Activated T-helper 17 cell treated with anti-CD3 and anti-CD28 coated beads, Interleukin-2, amount 50 U/mL, for 72 hours (primary cell): ENCODE measurements around the gene CDY1B. TPM values are rescaled to one million over a fixed set of nuclear protein-coding genes. Genes with fewer than 3 reads are reported as not detected.
"Not testable (repeated sequence)": the region's sequence is repeated elsewhere in the genome, so short reads cannot be mapped to it uniquely, and the experiment has no call there.

ENCODE experiments used
- ATAC-seq: fragments of 150-1000 bp; cut with Tn5 transposase; replicated peaks from 2 replicates; pipeline ENCODE4 v1.10.0; 2021; ENCODE audit warnings: mild to moderate bottlenecking, moderate library complexity
- H3K27ac Mint-ChIP-seq: one replicate; pipeline ENCODE4 v1.8.0; 2022; ENCODE audit warnings: mixed read lengths
- H3K27me3 Mint-ChIP-seq: one replicate; pipeline ENCODE4 v1.8.0; 2022; ENCODE audit warnings: mixed read lengths
- H3K36me3 Mint-ChIP-seq: one replicate; pipeline ENCODE4 v1.8.0; 2022; ENCODE audit warnings: low read depth, mild to moderate bottlenecking, mixed read lengths
- H3K4me1 Mint-ChIP-seq: one replicate; pipeline ENCODE4 v1.8.0; 2022; ENCODE audit warnings: mixed read lengths
- H3K4me3 Mint-ChIP-seq: one replicate; pipeline ENCODE4 v1.8.0; 2022; ENCODE audit warnings: mild to moderate bottlenecking, mixed read lengths
- H3K9me3 Mint-ChIP-seq: one replicate; pipeline ENCODE4 v1.8.0; 2022; ENCODE audit warnings: mixed read lengths
- total RNA-seq, 2 donors: library from RNA; stranded (reverse); gene quantifications; one replicate each; pipeline ENCODE4 v1.2.3, GENCODE V29; 2022

CDY1B gene, protein sequence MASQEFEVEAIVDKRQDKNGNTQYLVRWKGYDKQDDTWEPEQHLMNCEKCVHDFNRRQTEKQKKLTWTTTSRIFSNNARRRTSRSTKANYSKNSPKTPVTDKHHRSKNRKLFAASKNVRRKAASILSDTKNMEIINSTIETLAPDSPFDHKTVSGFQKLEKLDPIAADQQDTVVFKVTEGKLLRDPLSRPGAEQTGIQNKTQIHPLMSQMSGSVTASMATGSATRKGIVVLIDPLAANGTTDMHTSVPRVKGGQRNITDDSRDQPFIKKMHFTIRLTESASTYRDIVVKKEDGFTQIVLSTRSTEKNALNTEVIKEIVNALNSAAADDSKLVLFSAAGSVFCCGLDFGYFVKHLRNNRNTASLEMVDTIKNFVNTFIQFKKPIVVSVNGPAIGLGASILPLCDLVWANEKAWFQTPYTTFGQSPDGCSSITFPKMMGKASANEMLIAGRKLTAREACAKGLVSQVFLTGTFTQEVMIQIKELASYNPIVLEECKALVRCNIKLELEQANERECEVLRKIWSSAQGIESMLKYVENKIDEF
- total RNA-seq = not detected

DNA sequence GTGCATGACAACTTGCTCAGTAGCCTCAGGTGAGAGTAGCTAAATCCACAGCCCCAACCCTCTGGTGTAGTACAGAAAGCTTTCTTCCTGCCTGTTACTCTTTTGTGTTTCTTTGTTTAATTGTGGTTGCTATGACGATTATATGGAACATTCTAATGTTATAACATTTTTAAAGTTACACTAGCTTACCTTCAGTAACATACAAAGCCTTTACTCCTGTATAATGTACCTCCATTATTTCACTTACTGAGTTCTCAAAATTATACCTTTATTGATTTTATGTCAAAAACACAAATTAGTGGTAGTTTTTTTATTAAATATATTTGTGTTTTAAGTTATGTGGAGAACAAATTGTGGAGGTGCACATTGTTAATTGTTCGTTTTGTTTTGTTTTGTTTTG is at the start of gene CDY1B:
Gene CDY1B, minus strand, starts transcription at position 101 of the 400 bp plus-strand sequence. CDS start 331 bp downstream, outside the sequence.
- H3K27ac Mint-ChIP-seq, H3K4me1 Mint-ChIP-seq, H3K9me3 Mint-ChIP-seq, H3K4me3 Mint-ChIP-seq, H3K27me3 Mint-ChIP-seq, H3K36me3 Mint-ChIP-seq, ATAC-seq: not testable (repeated sequence)

DNA sequence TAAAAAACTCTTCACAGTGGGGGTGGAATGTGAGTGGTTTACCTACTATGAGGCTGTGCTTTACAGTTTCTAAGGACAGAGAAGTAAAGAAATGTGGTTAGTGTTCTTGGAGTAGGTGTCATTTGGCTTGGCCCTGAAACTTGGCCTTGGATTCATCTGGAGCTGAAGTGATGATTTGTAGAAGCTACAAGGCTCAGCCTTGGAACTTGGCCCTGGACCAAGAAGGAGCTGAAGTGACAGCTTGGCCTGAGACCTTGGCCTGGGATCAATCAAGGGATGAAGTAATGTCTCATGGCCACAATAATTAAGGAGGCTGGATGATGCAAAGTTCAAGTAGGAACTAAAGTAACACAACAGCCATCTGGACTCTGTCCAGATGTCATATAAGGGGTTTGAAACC is 1.7 kb upstream of the CDY1B start:
- not testable (repeated sequence) for H3K27ac Mint-ChIP-seq, H3K27me3 Mint-ChIP-seq, H3K36me3 Mint-ChIP-seq, H3K4me1 Mint-ChIP-seq, H3K9me3 Mint-ChIP-seq, H3K4me3 Mint-ChIP-seq, ATAC-seq

DNA sequence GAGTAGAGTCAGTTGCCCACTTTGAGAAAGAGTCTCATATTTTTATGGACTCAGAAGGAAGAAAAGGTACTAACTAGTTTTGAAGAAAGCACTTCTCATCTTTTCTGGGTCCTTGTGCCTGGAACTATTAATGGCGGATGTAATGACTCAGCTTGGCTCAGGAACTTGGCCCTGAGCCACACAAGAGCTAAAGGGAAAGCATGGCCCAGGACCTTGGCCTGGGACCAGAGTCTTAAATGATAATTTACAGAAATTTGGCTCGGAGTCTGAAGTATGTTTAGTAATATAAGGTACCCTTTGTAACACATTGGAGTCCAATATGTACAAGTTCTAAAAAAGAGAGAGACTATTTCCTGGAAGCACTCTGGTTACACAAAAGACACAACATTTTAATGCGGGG is 4.6 kb downstream of the CDY1B start:
- not testable (repeated sequence) for H3K27ac Mint-ChIP-seq, H3K36me3 Mint-ChIP-seq, H3K4me3 Mint-ChIP-seq, H3K27me3 Mint-ChIP-seq, H3K4me1 Mint-ChIP-seq, ATAC-seq, H3K9me3 Mint-ChIP-seq

DNA sequence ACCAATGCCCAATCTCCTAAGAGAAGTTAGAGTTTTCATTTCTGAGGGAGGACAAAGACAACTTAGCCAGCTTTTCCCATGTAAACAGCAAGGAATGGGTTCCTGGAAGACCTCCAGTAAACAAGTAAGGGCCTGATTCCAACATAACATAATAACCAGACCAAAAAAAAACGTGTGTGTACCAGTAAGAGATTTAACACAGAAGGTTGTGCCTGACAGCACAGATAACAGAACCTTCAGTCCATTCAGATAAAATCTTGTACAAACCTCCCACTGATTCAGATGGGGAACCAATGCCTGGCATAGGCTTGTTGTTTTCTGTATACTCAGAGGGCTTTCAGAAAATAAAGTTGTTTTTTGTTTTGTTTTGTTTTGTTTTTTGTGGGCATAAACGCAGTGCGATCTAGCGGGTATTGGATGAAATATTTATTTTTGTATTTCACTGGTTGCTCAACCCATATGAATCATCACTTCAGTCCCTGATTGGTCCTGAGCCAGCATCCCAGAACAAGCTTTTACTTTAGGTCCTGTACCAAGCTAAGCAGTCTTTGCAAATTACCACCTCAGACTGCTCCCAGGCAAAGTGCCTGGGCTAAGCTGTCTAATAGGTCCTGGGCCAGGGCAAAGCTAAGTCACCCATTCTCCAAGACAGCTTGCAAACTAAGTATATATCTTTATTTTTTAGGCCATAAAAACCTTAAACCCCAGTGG is 8.7 kb downstream of the CDY1B start:
- not testable (repeated sequence) for H3K9me3 Mint-ChIP-seq, H3K27me3 Mint-ChIP-seq

DNA sequence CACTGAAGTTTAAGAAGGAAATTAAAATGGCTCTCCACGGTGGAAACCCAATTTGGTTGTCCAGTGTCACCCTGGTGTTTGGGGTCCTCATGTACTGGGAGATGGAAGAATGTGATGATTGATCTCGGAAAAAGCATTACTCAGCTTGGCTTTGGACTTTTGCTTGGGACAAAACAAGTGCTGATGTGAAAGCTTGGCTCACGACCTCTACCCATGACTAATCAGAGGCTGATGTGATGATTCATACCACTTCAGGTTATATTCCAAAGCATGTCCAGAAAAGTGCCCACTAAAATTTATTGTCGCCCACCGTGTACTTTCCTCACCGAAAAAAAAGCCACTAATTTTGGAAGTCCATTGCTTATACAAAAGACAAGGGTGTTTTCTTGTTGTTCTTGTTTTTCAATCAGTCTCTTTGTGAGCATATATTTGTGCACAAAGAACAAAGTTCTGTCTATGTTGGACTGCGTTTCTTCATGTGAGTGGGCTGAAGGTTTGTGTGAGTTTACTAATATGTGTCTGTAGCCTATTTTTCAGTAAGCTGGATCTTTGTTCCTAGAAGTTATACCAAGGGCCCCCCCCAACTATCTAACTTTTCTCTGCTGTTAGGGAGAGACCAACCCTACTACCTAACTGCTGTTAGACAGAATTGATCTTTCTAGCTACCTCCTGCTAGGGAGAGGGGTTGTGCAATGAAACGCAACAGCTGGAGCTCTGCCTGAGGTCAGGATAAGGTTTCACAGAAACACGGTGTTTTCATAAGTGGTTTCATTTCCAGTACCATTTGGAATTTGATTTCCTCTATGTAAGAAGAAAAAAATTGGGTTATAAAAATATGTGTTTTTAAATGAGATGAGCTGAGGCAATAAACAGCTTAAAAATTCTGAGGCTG is 21.4 kb downstream of the CDY1B start:
- not testable (repeated sequence) for ATAC-seq

More for the DNA sequence above, 8.7 kb downstream of the CDY1B start:
- H3K4me1 Mint-ChIP-seq, H3K4me3 Mint-ChIP-seq, H3K36me3 Mint-ChIP-seq, ATAC-seq, H3K27ac Mint-ChIP-seq: not testable (repeated sequence)

More for the DNA sequence above, 21.4 kb downstream of the CDY1B start:
- not testable (repeated sequence) for H3K27ac Mint-ChIP-seq, H3K4me1 Mint-ChIP-seq, H3K27me3 Mint-ChIP-seq, H3K36me3 Mint-ChIP-seq, H3K9me3 Mint-ChIP-seq, H3K4me3 Mint-ChIP-seq
